NCI-H748 (cell line): ENCODE measurements around the gene PDGFB.

ENCODE experiments used
- DNase-seq: peaks from one replicate; lab custom pipeline; 2025; ENCODE audit not compliant: unreplicated experiment; lab: John Stamatoyannopoulos, UW

PDGFB gene

GRCh38 chr22:39254789-39255298 lies 10.1 kb upstream of the PDGFB start:
- no peak for DNase-seq

DNA sequence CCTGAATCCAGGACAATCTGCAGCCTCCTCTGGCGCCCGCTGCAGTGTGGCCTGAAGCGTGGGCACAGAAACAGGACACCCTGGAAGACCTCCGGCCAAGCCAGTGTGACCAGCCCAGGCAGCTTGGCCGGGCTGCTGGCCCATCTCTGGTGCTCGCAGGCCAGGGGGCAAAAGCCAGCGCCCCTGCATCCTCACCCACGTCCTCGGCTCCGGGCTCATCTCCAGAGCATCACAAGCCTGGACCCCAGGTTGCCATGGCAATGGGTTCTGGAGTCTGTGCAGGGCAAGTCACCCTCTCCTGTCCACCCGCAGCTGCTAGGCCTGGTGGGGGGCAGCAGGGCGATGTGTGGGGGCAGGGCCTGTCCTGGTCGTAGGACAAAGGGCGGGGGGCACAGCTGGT lies 9.3 kb upstream of the PDGFB start:
- DNase-seq: no peak

DNA sequence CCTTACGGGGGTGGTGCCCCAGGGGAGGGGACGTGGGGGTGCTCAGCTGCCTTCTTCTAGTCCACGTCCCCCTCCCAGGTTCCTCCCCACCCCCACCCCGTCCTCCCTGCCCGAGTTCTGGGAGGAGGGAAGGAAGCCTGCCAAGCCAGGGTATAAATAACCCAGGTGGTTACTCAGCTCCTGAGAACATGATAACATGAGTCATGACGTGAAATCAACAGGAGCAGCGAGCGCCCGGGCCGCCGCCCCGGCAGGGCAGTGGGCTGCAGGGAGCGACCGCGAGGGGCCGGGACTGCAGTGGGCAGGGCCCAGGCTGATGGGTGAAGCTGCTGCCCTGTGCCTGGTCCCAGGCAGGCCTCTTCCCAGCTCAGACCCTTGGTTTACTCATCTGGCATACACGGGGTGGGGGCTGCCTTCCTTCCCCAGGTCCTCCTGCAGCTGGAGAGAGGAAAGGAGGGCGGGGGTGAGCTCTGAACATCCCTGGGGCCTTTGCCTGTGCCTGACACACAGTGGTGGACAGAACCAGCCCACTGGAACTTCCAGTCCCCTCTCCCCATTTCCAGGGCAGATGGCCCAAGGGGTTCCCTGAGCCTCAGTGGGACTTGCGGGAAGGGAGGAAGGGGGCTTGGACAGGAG lies 8.8 kb upstream of the PDGFB start:
- peak; percentile 28 for DNase-seq

DNA sequence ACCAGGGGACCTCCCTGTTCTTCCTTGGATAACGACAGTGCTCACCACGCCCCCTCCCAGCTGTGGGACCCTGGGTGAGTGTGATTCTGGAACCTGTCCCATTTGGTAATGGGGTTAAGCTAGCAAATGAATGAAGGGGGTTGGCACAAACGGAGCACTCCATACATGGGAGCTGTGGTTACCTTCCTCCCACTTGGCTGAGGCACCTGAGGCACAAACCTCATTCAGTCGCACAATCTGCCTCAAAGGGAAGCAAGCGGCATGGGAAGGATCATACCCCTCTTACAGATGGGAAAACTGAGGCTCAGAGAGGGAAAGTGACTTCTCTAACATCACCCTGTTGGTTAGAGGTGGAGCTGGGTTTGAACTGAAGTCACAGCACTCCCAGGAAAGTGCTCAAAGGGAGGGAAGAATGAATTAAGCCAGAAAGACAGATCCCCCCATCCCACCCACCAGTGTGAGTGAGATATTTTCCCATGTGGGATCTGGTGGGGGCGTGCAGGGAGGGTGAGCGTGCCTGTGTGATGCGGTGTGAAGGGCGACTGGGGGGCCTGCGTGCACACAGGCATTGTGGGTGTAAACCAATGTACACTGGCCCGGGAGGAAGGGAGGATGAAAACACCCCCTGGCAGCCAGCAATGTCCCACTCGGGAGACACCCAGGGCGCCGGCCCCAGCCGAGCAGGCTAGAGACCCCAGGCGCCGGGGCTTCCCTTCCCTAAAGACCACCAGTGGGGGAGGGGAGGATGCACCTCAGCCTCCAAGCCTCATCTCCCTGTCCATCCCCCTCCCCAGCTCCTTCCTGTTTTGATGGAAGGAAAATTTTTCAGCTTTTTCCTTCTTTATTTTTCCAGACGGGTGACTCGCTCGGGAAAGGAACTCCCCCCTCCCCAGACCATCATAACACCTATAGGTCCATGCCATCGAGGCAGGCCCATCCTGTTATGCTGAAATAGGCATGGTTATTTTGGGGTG lies 8.0 kb upstream of the PDGFB start:
- no peak for DNase-seq

- DNase-seq: no peak
Measured at GRCh38 chr22:39251762-39252460, 7.1 kb upstream of the PDGFB start.

GRCh38 chr22:39250838-39251237 lies 6.1 kb upstream of the PDGFB start:
- no peak for DNase-seq

GRCh38 chr22:39250131-39250530 lies 5.3 kb upstream of the PDGFB start:
- no peak for DNase-seq

GRCh38 chr22:39249086-39249704 lies 4.4 kb upstream of the PDGFB start:
- no peak for DNase-seq

DNA sequence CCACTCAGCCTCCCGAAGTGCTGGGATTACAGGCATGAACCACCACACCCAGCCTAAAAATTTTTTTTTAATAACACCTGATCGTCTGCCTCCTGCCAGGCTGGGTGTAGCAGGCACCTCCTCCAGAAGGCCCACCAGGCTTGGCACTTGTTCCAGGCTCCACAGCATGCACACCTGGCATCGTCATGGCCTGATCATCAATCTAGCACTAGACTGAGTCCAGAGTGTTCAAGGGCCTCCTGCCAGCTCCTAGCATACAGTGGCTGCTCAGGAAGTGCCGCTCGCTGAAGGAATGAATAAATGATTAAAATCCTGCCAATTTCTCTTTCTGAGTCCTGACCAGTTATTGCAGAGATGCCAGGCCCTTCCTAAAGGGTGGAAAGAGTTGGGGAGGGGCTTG lies 3.5 kb upstream of the PDGFB start:
- no peak for DNase-seq

- DNase-seq: no peak
Measured at GRCh38 chr22:39247361-39247760, 2.6 kb upstream of the PDGFB start.

GRCh38 chr22:39246690-39247332 lies 2.0 kb upstream of the PDGFB start:
- no peak for DNase-seq

GRCh38 chr22:39246217-39246616 lies 1.4 kb upstream of the PDGFB start:
- no peak for DNase-seq

GRCh38 chr22:39245130-39246039 lies 603 bp upstream of the PDGFB start:
- DNase-seq: no peak

DNA sequence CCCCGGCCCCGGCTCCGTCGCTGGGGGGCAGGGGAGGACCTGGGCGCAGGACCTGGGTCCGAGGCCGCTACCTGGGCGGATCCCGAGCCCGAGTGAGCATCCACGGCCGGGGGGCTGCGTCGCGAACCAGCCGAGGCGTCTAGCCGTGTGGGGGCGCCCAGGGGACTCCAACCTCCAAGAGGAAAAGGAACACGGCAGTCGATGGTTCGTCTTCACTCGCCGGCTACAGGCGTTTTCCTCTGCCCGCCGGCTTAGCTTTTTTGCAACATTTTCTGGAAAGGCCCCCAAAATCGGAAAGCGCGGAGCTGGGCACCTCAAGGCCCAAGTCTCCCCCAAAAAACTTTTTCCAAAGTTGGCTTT lies 666 bp downstream of the PDGFB start:
- DNase-seq: peak; percentile 30

DNA sequence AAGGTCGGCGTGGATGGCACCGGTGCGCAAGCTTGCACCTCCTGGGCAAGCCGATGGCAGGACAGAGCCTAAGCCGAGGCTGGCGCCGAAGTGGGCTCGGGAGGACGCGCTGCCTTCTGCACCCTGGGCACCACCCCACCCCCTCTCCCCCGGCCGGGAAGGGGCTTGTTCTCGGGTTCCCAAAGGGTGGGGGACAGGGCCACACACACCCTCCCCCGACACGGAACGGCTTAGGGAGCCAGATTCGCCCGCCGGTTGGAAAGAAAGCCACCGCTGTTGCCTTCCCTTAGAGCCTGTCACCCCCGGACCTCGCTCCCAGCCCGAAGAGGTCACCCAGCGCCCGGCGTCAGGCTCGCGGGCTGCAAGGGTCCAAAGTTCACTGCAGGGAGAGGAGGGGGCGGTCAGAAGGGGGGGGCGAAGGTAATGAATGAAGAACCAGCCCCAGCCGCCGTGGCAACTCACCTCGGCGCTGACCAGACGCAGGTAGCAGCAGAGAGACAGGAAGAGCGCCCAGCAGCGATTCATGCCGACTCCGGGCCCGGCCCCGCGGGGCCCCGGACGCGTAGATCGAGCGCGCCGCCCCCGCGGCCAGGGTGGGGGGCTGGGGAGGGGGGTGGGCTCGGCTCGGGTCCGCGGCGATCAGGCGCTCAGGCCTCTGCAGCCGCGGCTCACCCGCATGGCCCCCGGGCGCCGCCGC lies 1.2 kb downstream of the PDGFB start:
- DNase-seq: peak; percentile 41

- DNase-seq: peak; percentile 71
Measured at GRCh38 chr22:39242595-39243438, 2.0 kb downstream of the PDGFB start.

GRCh38 chr22:39241794-39242594 lies 2.8 kb downstream of the PDGFB start:
- no peak for DNase-seq
